C4-2B (cell line): ENCODE results near the gene TEKT5.

Experiments
- CTCF ChIP-seq: fragments of 450-650 bp; conservative IDR thresholded peaks from 2 replicates; pipeline ENCODE4 v1.5.1; 2017; ENCODE audit warnings: mild to moderate bottlenecking
- ZFX ChIP-seq: fragments of 450-650 bp; IDR thresholded peaks from 2 replicates; pipeline ENCODE4 v1.6.1; 2017

GRCh38 chr16:10583269-10583668 is 111.5 kb downstream of the TEKT5 start:
- TF ChIP-seq CTCF, result no peak
- no peak for TF ChIP-seq ZFX
